AG04449 (cell line): ENCODE measurements around the gene PTPRG.

Experiments used
- CTCF ChIA-PET: fragments of 350-600 bp; formaldehyde crosslinking; extraction: SDS; loops from one replicate; lab custom pipeline; 2021; ENCODE audit warnings: antibody characterized with exemption; lab: Yijun Ruan, JAX
- POLR2A ChIA-PET: fragments of 400-600, 350-600 bp; formaldehyde crosslinking; extraction: SDS; loops from one replicate; lab custom pipeline; 2020; ENCODE audit warnings: antibody characterized with exemption, inconsistent platforms; lab: Yijun Ruan, JAX
- DNase-seq: peaks from one replicate; pipeline ENCODE4 v3.0.0-alpha.2; 2010; ENCODE audit warnings: low read depth, low spot score
- H3K4me3 ChIP-seq: 2 replicates; pipeline ENCODE4 v1.5.1; 2011; ENCODE audit warnings: low read depth, mild to moderate bottlenecking, control low read depth, low read length
- CTCF ChIP-seq: IDR thresholded peaks from one replicate; pipeline ENCODE4 v1.5.1; 2011; ENCODE audit warnings: mild to moderate bottlenecking, moderate library complexity, low read length, control low read depth, inconsistent platforms; ENCODE audit not compliant: insufficient read depth; ENCODE audit errors: missing control alignments

Gene PTPRG

GRCh38 chr3:61967019-61967418 is 405.6 kb downstream of the PTPRG start:
- no peak for DNase-seq
- CTCF ChIA-PET, result no interaction called here
- H3K4me3 ChIP-seq, result no peak overlapping the region
- no peak for TF ChIP-seq CTCF
- POLR2A ChIA-PET, result no interaction called here

- CTCF ChIA-PET, result interaction anchor here (1.1 kb wide), 1 partner anchor 11 kb away, joined by 3 read pairs; no protein-coding TSS in a partner anchor
- DNase-seq, result no peak
- no peak overlapping the region for H3K4me3 ChIP-seq
- POLR2A ChIA-PET, result no interaction called here
- no peak for TF ChIP-seq CTCF
Observed at GRCh38 chr3:61967937-61968336, 406.6 kb downstream of the PTPRG start.

- POLR2A ChIA-PET, result no interaction called here
- CTCF ChIA-PET, result no interaction called here
- no peak for TF ChIP-seq CTCF
- H3K4me3 ChIP-seq, result no peak overlapping the region
- DNase-seq, result no peak
Observed at GRCh38 chr3:61974662-61975061, 413.3 kb downstream of the PTPRG start.

GRCh38 chr3:61975199-61975598 is 413.8 kb downstream of the PTPRG start:
- TF ChIP-seq CTCF, result no peak
- ChIA-PET CTCF (no interaction called here), POLR2A (no interaction called here)
- DNase-seq, result no peak
- no peak overlapping the region for H3K4me3 ChIP-seq

GRCh38 chr3:61975936-61976335 is 414.6 kb downstream of the PTPRG start:
- TF ChIP-seq CTCF, result no peak
- ChIA-PET CTCF (no interaction called here), POLR2A (no interaction called here)
- no peak overlapping the region for H3K4me3 ChIP-seq
- no peak for DNase-seq

GRCh38 chr3:61978460-61979419 is 417.4 kb downstream of the PTPRG start:
- no peak for TF ChIP-seq CTCF
- DNase-seq, result no peak
- no peak overlapping the region for H3K4me3 ChIP-seq
- CTCF ChIA-PET, result interaction anchor here (0.8 kb wide), 1 partner anchor 11 kb away, joined by 3 read pairs; no protein-coding TSS in a partner anchor
- POLR2A ChIA-PET, result no interaction called here
